Fibroblast of lung (primary cell): ENCODE data around the gene TSR2. TPM values are rescaled to one million over a fixed set of nuclear protein-coding genes. Genes with fewer than 3 reads are reported as not detected.

Experiments used
- DNase-seq, 2 donors: peaks; one replicate each; pipeline versions ENCODE4 v3.0.0 to v3.0.0-alpha.2; 2010; ENCODE audit warnings: low read depth in 2 of 2
- H2AFZ ChIP-seq: 2 replicates; pipeline ENCODE4 v1.5.1; 2012; ENCODE audit warnings: low read length, control low read depth, inconsistent platforms
- H3K27ac ChIP-seq: 2 replicates; pipeline ENCODE4 v1.5.1; 2011; ENCODE audit warnings: low read length, control low read depth; ENCODE audit not compliant: insufficient read depth
- H3K27me3 ChIP-seq: 2 replicates; pipeline ENCODE4 v1.5.1; 2011; ENCODE audit warnings: mild to moderate bottlenecking, low read length; ENCODE audit not compliant: control insufficient read depth, insufficient read depth
- H3K36me3 ChIP-seq: 2 replicates; pipeline ENCODE4 v1.5.1; 2011; ENCODE audit warnings: low read length; ENCODE audit not compliant: control insufficient read depth, insufficient read depth
- H3K4me1 ChIP-seq: 2 replicates; pipeline ENCODE4 v1.5.1; 2011; ENCODE audit warnings: low read length; ENCODE audit not compliant: control insufficient read depth, insufficient read depth; ENCODE audit errors: extremely low read depth
- H3K4me2 ChIP-seq: 2 replicates; pipeline ENCODE4 v1.5.1; 2011; ENCODE audit warnings: low read length, control low read depth; ENCODE audit not compliant: insufficient read depth; ENCODE audit errors: extremely low read depth
- H3K4me3 ChIP-seq, 4 experiments: fragments of 200-600 bp in 1 of 4; sonication (generic) in 1 of 4; replicated peaks in 1 of 4; 2 replicates each; pipeline ENCODE4 v1.5.1; 2011 to 2016; ENCODE audit warnings: low read length in 4 of 4, low read depth in 3 of 4, mild to moderate bottlenecking in 3 of 4, control low read depth in 2 of 4, inconsistent platforms in 1 of 4, mixed read lengths in 1 of 4; ENCODE audit not compliant: insufficient read depth in 1 of 4; ENCODE audit errors: control extremely low read depth in 1 of 4
- H3K79me2 ChIP-seq: 2 replicates; pipeline ENCODE4 v1.5.1; 2012; ENCODE audit warnings: mild to moderate bottlenecking, low read length, inconsistent platforms; ENCODE audit not compliant: control insufficient read depth, insufficient read depth
- H3K9ac ChIP-seq: 2 replicates; pipeline ENCODE4 v1.5.1; 2011; ENCODE audit warnings: mild to moderate bottlenecking, low read length, control low read depth; ENCODE audit not compliant: insufficient read depth
- H3K9me3 ChIP-seq: 2 replicates; pipeline ENCODE4 v1.5.1; 2012; ENCODE audit warnings: low read depth, low read length; ENCODE audit not compliant: control insufficient read depth, insufficient read depth
- H4K20me1 ChIP-seq: 2 replicates; pipeline ENCODE4 v1.5.1; 2011; ENCODE audit warnings: low read length; ENCODE audit not compliant: control insufficient read depth, insufficient read depth; ENCODE audit errors: extremely low read depth
- EZH2 ChIP-seq: IDR thresholded peaks from 2 replicates; pipeline ENCODE4 v1.5.1; 2012; ENCODE audit warnings: low read length, control low read depth, mild to moderate bottlenecking; ENCODE audit errors: missing control alignments
- polyA plus RNA-seq, 2 donors: library from polyadenylated mRNA; depleted of rRNA in 1 of 2; stranded (reverse) in 1 of 2; unstranded in 1 of 2; fragments of >200 nt; gene quantifications; 2 replicates each; pipeline ENCODE4 v1.2.1, GENCODE V29; 2011 to 2012; ENCODE audit warnings: missing spikeins in 1 of 2
- total RNA-seq: library from RNA; depleted of rRNA; stranded (reverse); fragments of >200 nt; gene quantifications from 2 replicates; pipeline ENCODE4 v1.2.1, GENCODE V29; 2014
- TF ChIP-seq, protein P1 (sequence below), 2 donors: IDR thresholded peaks in 1 of 2; conservative IDR thresholded peaks in 1 of 2; 1 replicate in 1 of 2; 2 replicates in 1 of 2; pipeline ENCODE4 v1.5.1; 2011 to 2012; ENCODE audit warnings: low read length in 2 of 2, control low read depth in 1 of 2, inconsistent platforms in 1 of 2, low read depth in 1 of 2, mild to moderate bottlenecking in 1 of 2

Gene TSR2
- total and polyA plus RNA-seq, 2 donors (not counting 1 experiment from before 2014, with no cell fraction given) = 15.2 to 25.8 TPM

DNA sequence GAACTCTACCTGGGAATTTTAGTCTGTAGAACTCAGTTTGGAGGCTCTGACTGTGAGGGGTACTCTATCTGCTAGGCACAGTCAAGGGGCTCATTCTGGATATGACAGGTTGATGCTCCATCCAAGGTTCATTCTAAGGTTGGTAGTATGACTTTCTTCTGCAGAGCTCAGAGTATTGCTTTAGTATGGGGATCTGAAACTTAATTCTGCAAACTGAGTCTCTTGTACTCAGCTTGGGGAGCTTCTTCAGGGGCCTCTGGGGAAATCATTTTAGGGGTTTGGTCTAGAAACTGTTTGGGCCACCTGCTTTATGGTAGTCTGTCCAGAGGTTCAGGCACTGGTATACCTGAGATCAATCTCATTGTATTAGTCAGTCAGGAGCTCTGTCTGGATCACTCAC lies 9.7 kb upstream of the TSR2 start:
- Histone ChIP-seq H3K36me3 (no peaks in the 10 kb centered on the region), H3K79me2 (no peaks in the 10 kb centered on the region), H3K9ac (no peak overlapping the region), H3K27ac (no peak overlapping the region), H4K20me1 (no peaks in the 10 kb centered on the region), H3K4me2 (no peak overlapping the region), H2AFZ (no peak overlapping the region), H3K4me1 (no peaks in the 10 kb centered on the region), H3K27me3 (no peaks in the 10 kb centered on the region), H3K4me3 (no peak overlapping the region), H3K9me3 (no peaks in the 10 kb centered on the region)
- no peak for TF ChIP-seq EZH2
- TF ChIP-seq, protein P1, sequence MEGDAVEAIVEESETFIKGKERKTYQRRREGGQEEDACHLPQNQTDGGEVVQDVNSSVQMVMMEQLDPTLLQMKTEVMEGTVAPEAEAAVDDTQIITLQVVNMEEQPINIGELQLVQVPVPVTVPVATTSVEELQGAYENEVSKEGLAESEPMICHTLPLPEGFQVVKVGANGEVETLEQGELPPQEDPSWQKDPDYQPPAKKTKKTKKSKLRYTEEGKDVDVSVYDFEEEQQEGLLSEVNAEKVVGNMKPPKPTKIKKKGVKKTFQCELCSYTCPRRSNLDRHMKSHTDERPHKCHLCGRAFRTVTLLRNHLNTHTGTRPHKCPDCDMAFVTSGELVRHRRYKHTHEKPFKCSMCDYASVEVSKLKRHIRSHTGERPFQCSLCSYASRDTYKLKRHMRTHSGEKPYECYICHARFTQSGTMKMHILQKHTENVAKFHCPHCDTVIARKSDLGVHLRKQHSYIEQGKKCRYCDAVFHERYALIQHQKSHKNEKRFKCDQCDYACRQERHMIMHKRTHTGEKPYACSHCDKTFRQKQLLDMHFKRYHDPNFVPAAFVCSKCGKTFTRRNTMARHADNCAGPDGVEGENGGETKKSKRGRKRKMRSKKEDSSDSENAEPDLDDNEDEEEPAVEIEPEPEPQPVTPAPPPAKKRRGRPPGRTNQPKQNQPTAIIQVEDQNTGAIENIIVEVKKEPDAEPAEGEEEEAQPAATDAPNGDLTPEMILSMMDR (conservative IDR thresholded peaks at IDR 0.05 in 1 of 2, IDR thresholded peaks at IDR 0.05 in 1 of 2; ENCODE audit: low read depth in 1 of 2, low read length in 2 of 2) = no peak
- no peak for DNase-seq

GRCh38 chrX:54435121-54435520 lies 5.1 kb upstream of the TSR2 start:
- Histone ChIP-seq H3K4me1 (no peaks in the 10 kb centered on the region), H4K20me1 (no peaks in the 10 kb centered on the region), H3K27ac (no peak overlapping the region), H3K36me3 (no peaks in the 10 kb centered on the region), H3K27me3 (no peaks in the 10 kb centered on the region), H2AFZ (no peak overlapping the region), H3K9ac (no peak overlapping the region), H3K4me2 (no peak overlapping the region), H3K4me3 (no peak overlapping the region), H3K79me2 (no peaks in the 10 kb centered on the region), H3K9me3 (no peaks in the 10 kb centered on the region)
- TF ChIP-seq EZH2 = no peak
- TF ChIP-seq, protein P1 (conservative IDR thresholded peaks at IDR 0.05 in 1 of 2, IDR thresholded peaks at IDR 0.05 in 1 of 2; ENCODE audit: low read depth in 1 of 2, low read length in 2 of 2) = no peak
- DNase-seq = no peak

DNA sequence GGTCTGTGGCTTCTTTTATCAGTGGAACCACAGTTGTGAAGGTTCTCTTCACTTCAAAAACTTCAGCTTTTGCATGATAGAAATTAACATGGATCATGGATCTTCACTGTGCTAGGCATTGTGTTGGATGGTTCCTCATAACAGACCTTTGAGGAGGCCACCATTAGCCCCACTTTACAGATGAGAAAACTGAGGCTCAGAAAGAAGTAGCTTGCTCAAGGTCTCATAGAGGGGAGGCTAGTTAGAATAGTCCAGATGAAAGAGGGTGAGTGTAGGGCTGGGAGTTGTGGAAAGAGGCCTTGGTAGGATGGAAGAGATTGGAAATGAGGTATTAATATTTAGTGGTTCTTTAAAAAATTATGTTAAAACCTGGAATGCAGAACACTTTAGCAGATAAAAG lies 2.6 kb downstream of the TSR2 start:
- peaks cover 23% of the 10 kb centered on the region for H3K79me2 ChIP-seq
- no peaks in the 10 kb centered on the region for H4K20me1 ChIP-seq
- no peaks in the 10 kb centered on the region for H3K4me1 ChIP-seq
- no peaks in the 10 kb centered on the region for H3K27me3 ChIP-seq
- H3K9me3 ChIP-seq = no peaks in the 10 kb centered on the region
- H3K4me2 ChIP-seq = no peak overlapping the region
- DNase-seq = no peak
- no peak overlapping the region for H2AFZ ChIP-seq
- H3K9ac ChIP-seq = no peak overlapping the region
- no peak overlapping the region for H3K27ac ChIP-seq
- no peak overlapping the region for H3K4me3 ChIP-seq
- H3K36me3 ChIP-seq = peaks cover 2% of the 10 kb centered on the region
- TF ChIP-seq, protein P1 (conservative IDR thresholded peaks at IDR 0.05 in 1 of 2, IDR thresholded peaks at IDR 0.05 in 1 of 2; ENCODE audit: low read depth in 1 of 2, low read length in 2 of 2) = no peak
- TF ChIP-seq EZH2 = no peak
